Activated CD4-positive, CD25-positive, alpha-beta regulatory T cell treated with anti-CD3 and anti-CD28 coated beads, Interleukin-2, amount 50 U/mL, for 72 hours (primary cell): Measurements from ENCODE around the gene CCDC51.
"Not testable (repeated sequence)": the region's sequence is repeated elsewhere in the genome, so short reads cannot be mapped to it uniquely, and the experiment has no call there.

Experiments used
- DNase-seq: peaks from one replicate; pipeline ENCODE4 v3.0.0; 2021

CCDC51 gene

DNA sequence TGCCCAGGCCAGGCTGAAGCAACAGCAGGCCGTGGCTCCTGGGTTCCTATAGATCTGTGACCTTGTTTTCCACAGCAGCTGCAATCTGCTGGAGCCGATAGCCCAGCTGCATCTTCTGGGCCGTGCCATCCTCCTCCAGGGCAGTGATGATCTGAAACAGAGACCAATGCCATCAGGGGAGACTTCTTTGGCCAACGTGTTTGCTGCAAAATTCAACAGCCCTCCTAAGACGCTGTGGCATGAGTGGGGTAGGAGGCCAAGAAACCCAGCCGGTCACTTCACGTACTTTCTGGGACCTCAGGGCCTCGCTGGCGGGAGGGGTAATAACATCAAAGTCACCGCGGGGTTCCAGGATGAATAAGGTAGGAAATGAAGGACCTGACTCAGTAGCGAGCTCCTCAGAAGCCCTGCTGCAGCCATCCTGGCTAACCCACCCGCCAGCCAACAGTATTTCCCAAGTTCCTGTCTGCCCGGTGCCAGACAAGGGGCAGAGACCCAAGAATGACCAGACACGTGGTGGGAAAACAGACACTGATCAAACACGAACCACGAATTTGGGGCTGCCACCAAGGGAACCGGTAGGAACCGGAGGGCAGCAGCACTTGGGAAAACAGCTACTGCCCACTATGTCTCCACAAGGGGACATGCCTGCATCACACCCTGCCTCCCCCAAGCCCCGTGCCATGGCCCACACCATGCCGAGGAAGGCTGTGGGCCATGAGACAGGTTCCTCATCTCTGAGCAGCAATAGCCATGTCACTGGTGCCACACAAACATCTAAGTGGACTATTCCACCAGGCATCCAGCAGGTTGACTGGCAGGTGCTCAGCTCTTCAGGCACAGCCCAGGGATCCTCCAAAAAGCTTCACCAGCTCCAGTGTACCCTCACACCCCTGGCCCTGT is 35.2 kb downstream of the CCDC51 start:
- no peak for DNase-seq

DNA sequence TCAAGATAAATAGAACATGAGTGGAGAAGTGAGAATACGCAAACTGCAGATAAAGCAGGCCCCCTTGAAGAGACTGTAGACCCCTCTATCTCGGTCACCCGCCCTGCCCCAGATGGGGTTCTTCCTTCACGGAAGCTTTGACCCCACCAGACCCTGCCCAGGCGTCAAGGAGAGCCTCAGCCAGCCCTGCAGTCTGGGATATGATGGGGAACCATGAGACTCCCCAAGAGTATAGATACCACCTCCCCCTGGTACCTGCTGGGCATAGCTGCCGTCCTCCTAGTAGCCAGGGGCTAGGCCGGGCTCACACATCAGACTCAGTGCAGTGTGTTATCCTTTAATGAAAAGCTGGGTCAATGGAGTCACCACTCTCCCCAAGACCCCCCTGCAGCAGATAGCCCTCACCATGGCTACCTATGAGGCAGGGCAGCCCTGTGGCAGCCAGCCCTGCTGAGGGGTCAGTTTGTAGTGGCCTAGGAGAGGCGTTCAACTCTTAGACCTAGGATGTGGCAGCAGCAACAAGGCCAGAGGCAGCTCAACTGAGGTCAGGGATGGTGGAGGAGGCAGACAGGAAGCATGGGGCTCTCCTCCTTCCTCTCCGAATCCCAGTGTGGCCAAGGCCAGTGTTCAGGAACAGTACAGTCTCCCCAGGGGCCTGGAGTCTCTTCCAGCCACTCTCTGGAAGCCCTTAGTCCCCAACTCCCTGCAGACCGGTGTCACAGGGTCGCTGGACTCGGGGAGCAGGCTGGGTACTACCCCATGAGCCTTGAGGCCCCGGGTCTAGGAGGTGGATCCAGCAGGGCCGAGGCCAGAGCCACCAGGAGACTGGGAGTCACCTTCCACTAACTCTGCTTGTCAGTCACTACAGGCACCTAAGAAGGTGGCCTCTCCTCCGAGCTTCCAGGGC is 36.1 kb downstream of the CCDC51 start:
- DNase-seq, result no peak

DNA sequence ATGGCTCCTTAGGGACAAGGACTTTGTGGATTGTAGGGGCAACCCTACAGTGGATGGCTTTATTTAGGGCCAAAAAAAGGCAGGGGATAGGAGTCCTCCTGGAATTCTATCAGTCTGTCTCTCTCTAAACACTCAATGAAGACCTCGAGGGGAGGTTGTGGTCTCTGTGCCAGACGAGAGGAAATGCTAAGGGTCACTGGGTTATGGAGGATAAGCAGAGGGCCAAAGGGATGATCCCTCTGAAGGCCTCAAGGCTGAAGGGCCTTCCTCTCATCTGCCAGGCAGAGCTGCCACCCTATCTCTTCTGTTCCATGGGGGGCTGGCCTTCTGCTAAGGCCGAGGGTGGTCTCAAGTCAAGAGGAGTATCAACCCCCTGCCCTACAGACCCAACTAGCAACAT is 37.0 kb downstream of the CCDC51 start:
- DNase-seq, result no peak

DNA sequence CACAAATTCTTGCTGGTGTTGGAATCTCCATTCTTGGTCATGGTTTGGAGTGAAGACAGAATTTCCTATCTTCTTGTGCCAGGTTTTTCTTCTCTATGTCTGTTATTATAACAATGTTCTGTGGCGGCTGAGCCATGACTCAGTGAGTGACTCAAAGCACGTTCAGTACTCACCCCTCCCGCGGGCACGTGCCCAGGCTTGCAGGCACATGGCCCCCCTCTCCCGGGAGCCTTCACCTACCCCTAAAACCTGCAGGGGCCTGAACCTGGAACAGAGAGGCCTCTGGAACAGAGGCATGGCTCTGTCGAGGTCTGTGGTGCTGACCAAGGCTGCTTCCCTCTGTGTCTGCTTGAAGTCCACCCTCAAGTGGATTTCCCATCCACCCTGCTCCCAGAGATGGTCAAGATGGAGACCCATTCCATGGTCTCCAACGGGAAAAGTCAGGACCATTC is 37.6 kb downstream of the CCDC51 start:
- DNase-seq, result peak; percentile 28

DNA sequence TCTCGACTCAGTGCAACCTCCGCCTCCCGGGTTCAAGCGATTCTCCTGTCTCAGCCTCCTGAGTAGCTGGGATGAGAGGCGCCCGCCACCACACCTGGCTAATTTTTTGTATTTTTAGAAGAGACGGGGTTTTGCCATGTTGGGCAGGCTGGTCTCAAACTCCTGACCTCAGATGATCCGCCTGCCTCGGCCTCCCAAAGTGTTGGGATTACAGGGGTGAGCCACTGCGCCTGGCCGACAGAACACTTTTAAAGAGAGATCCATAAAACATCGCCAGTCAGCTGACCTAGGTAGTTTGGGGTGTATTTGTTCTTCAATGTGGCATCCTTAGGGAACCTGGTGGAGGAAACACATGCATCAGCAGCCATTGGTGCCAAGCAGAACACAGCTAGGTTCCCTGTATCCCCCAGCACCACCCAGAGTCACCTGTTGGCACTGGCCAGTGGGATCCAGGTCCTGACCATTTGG is 38.5 kb downstream of the CCDC51 start:
- DNase-seq, result not testable (repeated sequence)

DNA sequence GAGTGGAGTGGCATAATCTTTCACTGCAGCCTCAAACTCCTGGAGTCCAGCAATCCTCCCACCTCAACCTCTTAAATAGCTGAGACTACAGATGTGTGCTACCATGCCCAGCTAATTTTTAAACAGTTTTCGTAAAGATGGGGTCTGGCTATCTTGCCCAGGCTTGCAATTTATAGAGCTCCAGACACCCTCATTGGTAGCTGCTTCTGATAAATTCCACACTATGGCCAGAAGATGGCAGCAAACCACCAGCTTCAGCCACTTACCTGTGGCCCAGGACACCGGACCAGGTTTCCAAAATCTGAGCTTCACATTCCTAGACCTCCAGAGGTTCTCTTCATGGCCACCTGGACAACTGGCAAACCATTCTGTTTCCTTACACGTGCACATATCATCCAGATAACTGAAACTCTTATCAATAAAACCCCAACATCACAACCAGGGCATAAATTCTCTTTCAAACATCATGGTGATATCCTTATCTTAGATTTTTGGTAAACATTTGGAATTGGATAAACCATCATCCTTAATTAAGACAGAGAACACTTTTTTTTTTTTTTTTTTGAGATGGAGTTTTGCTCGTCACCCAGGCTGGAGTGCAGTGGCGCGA is 39.0 kb downstream of the CCDC51 start:
- DNase-seq, result peak; percentile 47

DNA sequence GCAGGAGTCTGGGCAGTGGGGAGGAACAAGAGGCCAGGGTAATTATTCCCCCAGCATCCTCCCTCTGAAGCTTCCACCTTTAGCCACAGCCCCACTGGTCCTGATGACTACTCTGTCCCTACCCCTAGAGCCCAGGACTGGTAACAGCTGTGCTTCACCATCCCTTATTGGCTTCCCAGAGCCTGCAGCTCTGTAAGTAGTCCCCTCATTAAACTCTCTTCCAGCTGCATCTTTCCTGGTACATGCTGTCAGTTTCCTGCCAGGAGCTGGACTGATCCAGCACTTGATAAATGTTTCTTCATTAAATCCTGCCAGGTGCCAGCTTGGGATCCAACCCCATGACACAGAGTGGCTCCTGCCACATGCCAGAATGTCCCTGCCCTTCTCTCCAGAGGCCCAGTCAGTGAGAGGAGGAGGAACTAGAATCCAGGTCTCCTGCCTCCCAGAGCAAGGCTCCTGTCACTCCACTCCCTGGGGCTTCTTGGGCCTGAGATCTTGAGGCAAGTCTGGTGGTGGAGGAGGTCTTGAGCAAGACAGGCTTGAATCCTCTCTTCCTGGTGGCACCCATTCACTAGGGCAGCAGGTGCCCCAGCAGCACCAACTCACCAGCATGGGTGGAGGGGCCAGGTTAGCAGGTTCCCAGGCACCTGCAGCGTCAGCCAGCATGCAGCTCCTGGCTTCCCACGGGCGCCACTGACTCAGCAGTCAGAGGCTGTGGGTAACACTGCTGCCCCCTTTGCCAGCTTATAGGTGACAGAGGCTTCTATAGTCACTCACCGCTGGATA is 40.3 kb downstream of the CCDC51 start:
- no peak for DNase-seq

DNA sequence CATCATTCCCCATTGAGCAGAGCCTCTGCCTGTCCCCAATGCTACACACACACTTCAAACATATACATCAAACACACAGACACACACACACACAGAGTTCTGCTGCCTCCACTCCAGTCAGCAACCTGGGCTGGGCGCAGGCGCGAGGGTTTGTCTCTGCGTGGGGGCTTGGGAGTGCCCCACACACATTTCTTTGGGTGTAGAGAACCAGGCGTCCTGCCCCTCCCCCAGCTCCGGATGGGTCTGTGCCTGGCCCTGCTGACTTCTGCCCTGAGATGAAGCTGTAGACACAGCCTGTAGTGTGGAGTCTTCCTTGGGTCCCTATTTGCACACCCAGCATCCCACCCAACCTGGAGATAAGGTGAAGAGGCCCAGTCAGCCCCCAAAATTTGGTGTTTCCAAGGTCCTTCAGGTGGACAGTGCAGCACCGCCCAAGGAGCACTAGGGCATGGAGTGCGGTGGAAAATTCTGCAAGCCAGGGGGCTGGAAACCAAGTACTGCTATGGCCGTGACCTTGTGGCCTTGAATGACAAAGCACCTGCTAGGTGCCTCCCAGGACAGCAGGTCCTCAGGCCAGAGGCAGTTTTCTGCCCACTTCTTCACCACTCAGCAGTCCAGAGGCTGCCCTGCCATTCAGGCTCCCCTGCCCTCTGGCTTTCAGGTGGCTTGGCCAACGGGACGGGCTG is 41.1 kb downstream of the CCDC51 start:
- DNase-seq, result no peak

DNA sequence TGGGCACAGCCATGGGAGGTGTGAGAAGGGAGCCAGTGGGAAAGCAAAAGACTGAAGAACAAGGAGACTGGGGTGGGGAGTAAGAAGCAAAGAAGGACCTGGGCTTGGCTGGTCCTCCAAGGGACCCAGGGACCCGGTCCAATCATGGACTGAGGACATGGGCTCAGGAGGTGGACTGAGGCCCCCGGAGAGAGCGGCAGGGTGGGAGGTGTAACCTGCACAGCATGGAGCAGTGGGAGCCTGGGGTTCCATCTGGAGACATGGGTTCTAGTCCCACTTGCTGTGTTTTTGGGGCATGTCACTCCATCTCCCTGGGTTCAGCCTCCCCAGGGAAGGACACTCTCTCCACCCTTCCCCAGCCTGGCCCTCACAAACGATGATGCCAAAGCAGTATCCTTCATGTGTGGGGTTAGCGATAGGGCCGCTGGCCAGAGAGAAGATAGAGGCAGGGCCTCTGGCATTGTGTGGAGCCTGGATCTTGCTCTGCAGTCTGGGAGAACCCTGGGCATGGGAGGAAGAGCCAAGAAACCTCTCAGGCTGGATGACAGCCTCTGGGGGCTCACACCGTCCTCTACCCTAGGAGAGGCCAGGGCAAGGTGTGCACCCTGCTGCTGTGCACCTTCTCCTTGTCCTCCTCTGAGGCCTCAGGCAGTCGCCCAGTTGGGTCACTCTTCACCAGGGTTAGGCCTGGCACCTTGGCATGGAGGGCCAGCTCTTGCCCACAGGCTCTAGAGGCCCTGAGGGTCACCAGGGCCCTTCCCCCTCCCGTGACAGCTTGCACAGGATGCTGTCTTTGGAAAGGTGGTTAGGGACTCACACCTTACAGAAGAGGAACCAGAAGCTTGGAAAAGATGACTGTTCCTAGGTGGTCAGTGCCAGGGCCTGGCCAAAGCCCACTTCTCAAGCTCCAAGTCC is 41.9 kb downstream of the CCDC51 start:
- DNase-seq, result no peak

DNA sequence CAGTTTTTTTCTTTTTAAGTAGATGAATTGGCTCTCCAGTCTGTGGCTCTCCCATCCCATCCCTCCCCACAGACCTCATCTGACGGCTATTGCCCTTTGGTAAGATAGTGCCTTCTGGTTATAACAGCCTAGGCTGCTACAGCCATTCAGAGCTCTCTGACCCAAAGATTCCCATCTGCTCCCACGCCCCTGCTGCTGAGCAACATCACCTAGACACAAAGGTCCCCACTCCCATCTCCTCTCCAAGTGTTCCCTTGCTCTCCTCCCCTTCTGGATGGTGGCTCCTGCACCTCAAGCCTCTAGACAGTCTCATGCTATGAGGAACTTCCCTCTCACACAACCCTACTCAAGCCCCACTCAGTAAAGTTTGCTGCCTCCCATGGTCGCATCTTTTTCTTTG is 44.2 kb downstream of the CCDC51 start:
- no peak for DNase-seq

DNA sequence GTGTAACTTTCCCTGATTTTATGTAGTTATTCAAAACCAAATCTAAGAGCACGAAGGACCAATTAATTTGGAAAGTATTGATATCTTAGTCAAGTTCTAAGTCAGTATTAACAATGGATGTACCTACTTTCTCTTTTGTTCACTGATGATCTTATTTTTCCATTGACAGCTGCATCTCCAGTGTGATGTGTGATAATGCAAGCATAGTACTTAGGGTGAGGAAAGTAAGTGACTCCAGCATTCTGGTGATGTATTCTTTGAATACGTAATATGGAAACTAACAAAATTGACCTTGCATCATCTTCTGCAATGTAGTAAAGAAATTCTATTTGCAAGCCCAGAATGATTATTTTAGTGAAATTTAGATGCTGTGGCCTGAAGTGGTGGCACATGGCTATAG is 45.5 kb downstream of the CCDC51 start:
- DNase-seq, result no peak

DNA sequence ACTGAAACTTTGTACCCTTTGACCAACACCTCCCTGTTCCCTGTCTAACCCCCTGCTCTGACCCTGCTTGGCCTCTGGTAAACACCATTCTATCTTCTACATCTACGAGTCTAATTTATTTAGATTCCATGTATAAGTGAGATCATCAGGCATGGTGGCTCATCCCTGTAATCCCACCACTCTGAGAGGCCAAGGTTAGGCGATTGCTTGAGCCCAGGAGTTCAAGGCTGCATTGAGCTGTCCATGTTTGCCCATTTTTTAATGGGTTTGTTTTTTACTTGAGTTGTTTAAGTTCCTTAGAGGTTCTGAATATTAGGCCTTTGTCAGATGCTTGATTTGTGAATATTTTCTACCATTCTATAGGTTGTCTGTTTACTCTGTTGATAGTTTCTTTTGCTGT is 51.0 kb downstream of the CCDC51 start:
- no peak for DNase-seq

DNA sequence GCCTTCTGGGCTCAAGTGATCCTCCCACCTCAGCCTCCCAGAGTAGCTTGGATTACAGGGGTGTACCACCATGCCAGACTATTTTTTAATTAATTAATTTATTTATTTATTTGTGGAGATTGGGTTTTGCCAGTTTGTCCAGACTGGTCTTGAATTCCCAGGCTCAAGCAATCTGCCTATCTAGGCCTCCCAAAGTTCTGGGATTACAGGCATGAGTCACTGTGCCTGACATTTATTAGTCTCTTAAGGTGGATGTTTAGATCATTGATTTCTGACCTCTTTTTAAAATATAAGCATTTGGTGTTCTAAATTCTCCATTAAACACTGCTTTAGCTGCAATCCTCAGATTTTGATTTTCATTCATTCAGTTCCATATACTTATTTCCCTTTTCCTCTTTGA is 52.3 kb downstream of the CCDC51 start:
- DNase-seq, result no peak
